HUES64 (cell line): ENCODE measurements around the gene ECHS1.

ENCODE experiments used
- H3K27ac ChIP-seq: 2 replicates; pipeline ENCODE4 v1.7.0; 2013; ENCODE audit warnings: low read depth, low read length, inconsistent platforms
- H3K27me3 ChIP-seq: 2 replicates; pipeline ENCODE4 v1.6.1; 2013; ENCODE audit warnings: mild to moderate bottlenecking, low read length; ENCODE audit not compliant: insufficient read depth
- H3K36me3 ChIP-seq: 2 replicates; pipeline ENCODE4 v1.6.1; 2013; ENCODE audit warnings: mild to moderate bottlenecking, low read length; ENCODE audit not compliant: insufficient read depth
- H3K4me1 ChIP-seq: 2 replicates; pipeline ENCODE4 v1.6.1; 2013; ENCODE audit warnings: mild to moderate bottlenecking, low read length, moderate library complexity; ENCODE audit not compliant: insufficient read depth
- H3K4me3 ChIP-seq: 2 replicates; pipeline ENCODE4 v1.5.1; 2013; ENCODE audit warnings: mild to moderate bottlenecking, low read length, moderate library complexity
- H3K9ac ChIP-seq: 2 replicates; pipeline ENCODE4 v1.6.1; 2013; ENCODE audit warnings: mild to moderate bottlenecking, low read depth, low read length
- H3K9me3 ChIP-seq: 2 replicates; pipeline ENCODE4 v1.6.1; 2013; ENCODE audit warnings: low read depth, low read length; ENCODE audit not compliant: insufficient read depth
- WGBS: fragments of 150-250, 120-280 bp; methylation state at CpG from one replicate; pipeline ENCODE4 v1.1.7; 2013; ENCODE audit warnings: missing lambda C conversion rate; 5-methylcytosine and 5-hydroxymethylcytosine counted together

Gene ECHS1

GRCh38 chr10:133411523-133412380, 38.6 kb upstream of the ECHS1 start:
- H3K9ac ChIP-seq, result no peak overlapping the region
- H3K4me3 ChIP-seq, result no peak overlapping the region
- no peaks in the 10 kb centered on the region for H3K4me1 ChIP-seq
- H3K27ac ChIP-seq, result no peak overlapping the region
- WGBS, result 98% methylated on average over 6 of the region's 7 CpGs
- H3K9me3 ChIP-seq, result peaks cover 40% of the 10 kb centered on the region
- peaks cover 81% of the 10 kb centered on the region for H3K36me3 ChIP-seq
- no peaks in the 10 kb centered on the region for H3K27me3 ChIP-seq

GRCh38 chr10:133405844-133406527, 32.8 kb upstream of the ECHS1 start:
- Histone ChIP-seq H3K9me3 (peaks cover 9% of the 10 kb centered on the region), H3K36me3 (peaks cover 86% of the 10 kb centered on the region)

GRCh38 chr10:133405272-133405671, 32.1 kb upstream of the ECHS1 start:
- no peak overlapping the region for H3K9ac ChIP-seq
- no peak overlapping the region for H3K27ac ChIP-seq
- no peak overlapping the region for H3K4me3 ChIP-seq
- 93% methylated on average over 2 of the region's 2 CpGs for WGBS
- peaks cover 1% of the 10 kb centered on the region; the same call in 1 of the 2 replicates for H3K9me3 ChIP-seq
- no peaks in the 10 kb centered on the region for H3K4me1 ChIP-seq
- peaks cover 86% of the 10 kb centered on the region for H3K36me3 ChIP-seq
- H3K27me3 ChIP-seq, result no peaks in the 10 kb centered on the region

More at GRCh38 chr10:133405844-133406527, 32.8 kb upstream of the ECHS1 start:
- no peak overlapping the region for H3K27ac ChIP-seq
- no peak overlapping the region for H3K4me3 ChIP-seq
- H3K4me1 ChIP-seq, result no peaks in the 10 kb centered on the region
- H3K27me3 ChIP-seq, result no peaks in the 10 kb centered on the region
- H3K9ac ChIP-seq, result no peak overlapping the region
- 97% methylated on average over 8 of the region's 8 CpGs for WGBS

- H3K4me3 ChIP-seq, result no peak overlapping the region
- peaks cover 85% of the 10 kb centered on the region for H3K36me3 ChIP-seq
- 96% methylated on average over 5 of the region's 5 CpGs for WGBS
- H3K4me1 ChIP-seq, result no peaks in the 10 kb centered on the region
- no peaks in the 10 kb centered on the region for H3K9me3 ChIP-seq
- H3K27me3 ChIP-seq, result no peaks in the 10 kb centered on the region
- no peak overlapping the region for H3K27ac ChIP-seq
- no peak overlapping the region for H3K9ac ChIP-seq
These were observed 30.6 kb upstream of the ECHS1 start for GRCh38 chr10:133403784-133404183.

- no peak overlapping the region for H3K4me3 ChIP-seq
- H3K4me1 ChIP-seq, result no peaks in the 10 kb centered on the region
- 87% methylated on average over 16 of the region's 16 CpGs for WGBS
- H3K27ac ChIP-seq, result no peak overlapping the region
- H3K9ac ChIP-seq, result no peak overlapping the region
- H3K36me3 ChIP-seq, result peaks cover 85% of the 10 kb centered on the region
- H3K27me3 ChIP-seq, result no peaks in the 10 kb centered on the region
- H3K9me3 ChIP-seq, result no peaks in the 10 kb centered on the region
These were observed 30.2 kb upstream of the ECHS1 start for GRCh38 chr10:133403359-133403758.

GRCh38 chr10:133401981-133402725, 29.0 kb upstream of the ECHS1 start:
- peaks cover 83% of the 10 kb centered on the region for H3K36me3 ChIP-seq

GRCh38 chr10:133401500-133401899, 28.3 kb upstream of the ECHS1 start:
- Histone ChIP-seq H3K27me3 (no peaks in the 10 kb centered on the region), H3K9me3 (no peaks in the 10 kb centered on the region), H3K27ac (no peak overlapping the region), H3K4me1 (no peaks in the 10 kb centered on the region), H3K4me3 (no peak overlapping the region), H3K36me3 (peaks cover 85% of the 10 kb centered on the region), H3K9ac (no peak overlapping the region)
- 94% methylated on average over 12 of the region's 12 CpGs for WGBS

More at GRCh38 chr10:133401981-133402725, 29.0 kb upstream of the ECHS1 start:
- H3K27me3 ChIP-seq, result no peaks in the 10 kb centered on the region
- no peaks in the 10 kb centered on the region for H3K4me1 ChIP-seq
- WGBS, result 96% methylated on average over 21 of the region's 21 CpGs
- no peaks in the 10 kb centered on the region for H3K9me3 ChIP-seq
- H3K27ac ChIP-seq, result no peak overlapping the region
- no peak overlapping the region for H3K9ac ChIP-seq
- no peak overlapping the region for H3K4me3 ChIP-seq

- H3K9me3 ChIP-seq, result no peaks in the 10 kb centered on the region
- WGBS, result 95% methylated on average over 10 of the region's 10 CpGs
- H3K4me1 ChIP-seq, result no peaks in the 10 kb centered on the region
- no peak overlapping the region for H3K27ac ChIP-seq
- H3K27me3 ChIP-seq, result no peaks in the 10 kb centered on the region
- H3K9ac ChIP-seq, result no peak overlapping the region
- peaks cover 88% of the 10 kb centered on the region for H3K36me3 ChIP-seq
- H3K4me3 ChIP-seq, result no peak overlapping the region
These were observed 27.7 kb upstream of the ECHS1 start for GRCh38 chr10:133400624-133401424.

- H3K9ac ChIP-seq, result no peak overlapping the region
- H3K27me3 ChIP-seq, result no peaks in the 10 kb centered on the region
- peaks cover 75% of the 10 kb centered on the region for H3K36me3 ChIP-seq
- no peak overlapping the region for H3K27ac ChIP-seq
- no peaks in the 10 kb centered on the region for H3K9me3 ChIP-seq
- 97% methylated on average over 19 of the region's 19 CpGs for WGBS
- H3K4me3 ChIP-seq, result no peak overlapping the region
- no peaks in the 10 kb centered on the region; the same call in 1 of the 2 replicates for H3K4me1 ChIP-seq
These were observed 26.0 kb upstream of the ECHS1 start for GRCh38 chr10:133399123-133399601.

- H3K36me3 ChIP-seq, result peaks cover 65% of the 10 kb centered on the region
- no peaks in the 10 kb centered on the region; the same call in 1 of the 2 replicates for H3K4me1 ChIP-seq
- WGBS, result 97% methylated on average over 7 of the region's 7 CpGs
These were observed 24.8 kb upstream of the ECHS1 start for GRCh38 chr10:133397938-133398337.

More at GRCh38 chr10:133397938-133398337, 24.8 kb upstream of the ECHS1 start:
- H3K27me3 ChIP-seq, result no peaks in the 10 kb centered on the region
- H3K9me3 ChIP-seq, result no peaks in the 10 kb centered on the region
- H3K27ac ChIP-seq, result no peak overlapping the region
- no peak overlapping the region for H3K9ac ChIP-seq
- H3K4me3 ChIP-seq, result no peak overlapping the region
